Measurements from ENCODE around the gene LACTB. TPM values are rescaled to one million over a fixed set of nuclear protein-coding genes. Genes with fewer than 3 reads are reported as not detected.

The LACTB gene
- total RNA-seq, 4 donors from 2014 or later: 15.6 to 20.8 (median 17.3) TPM

- no peak overlapping the region for H3K4me3 ChIP-seq
- no peak for ATAC-seq
- WGBS, 2 donors (ENCODE audit: low coverage in 1 of 2): 69 to 88% methylated on average over 2 of the region's 2 CpGs
- no peaks in the 10 kb centered on the region for H3K9me3 ChIP-seq
- no peaks in the 10 kb centered on the region for H3K27me3 ChIP-seq
- no peak overlapping the region for H3K27ac ChIP-seq
- peaks cover 4 to 22% (median 5%) of the 10 kb centered on the region in 3 donors for H3K4me1 ChIP-seq
- TF ChIP-seq POLR2AphosphoS5 (IDR thresholded peaks at IDR 0.05) (no peak), CTCF (IDR thresholded peaks at IDR 0.05) (no peak), EP300 (IDR thresholded peaks at IDR 0.05) (no peak), POLR2A (IDR thresholded peaks at IDR 0.05) (no peak)
- peaks cover 0 to 14% of the 10 kb centered on the region in 2 donors for H3K36me3 ChIP-seq
These were observed 15.1 kb downstream of the LACTB start for GRCh38 chr15:63136742-63137141.

- Histone ChIP-seq H3K4me1 (no peaks in the 10 kb centered on the region), H3K27ac (no peak overlapping the region), H3K9me3 (no peaks in the 10 kb centered on the region), H3K27me3 (no peaks in the 10 kb centered on the region), H3K4me3 (no peak overlapping the region), H3K36me3 (peaks cover 0 to 27% of the 10 kb centered on the region in 2 donors)
- ATAC-seq: no peak
- TF ChIP-seq EP300 (IDR thresholded peaks at IDR 0.05) (no peak), CTCF (IDR thresholded peaks at IDR 0.05) (no peak), POLR2AphosphoS5 (IDR thresholded peaks at IDR 0.05) (no peak), POLR2A (IDR thresholded peaks at IDR 0.05) (no peak)
- WGBS, 2 donors (ENCODE audit: low coverage in 1 of 2): 89 to 90% methylated on average over 2 of the region's 2 CpGs
These were observed 19.3 kb downstream of the LACTB start for GRCh38 chr15:63140936-63141335.

- Histone ChIP-seq H3K27ac (no peak overlapping the region), H3K36me3 (peaks cover 0 to 69% of the 10 kb centered on the region in 2 donors), H3K4me1 (peaks cover 0 to 3% (median 0%) of the 10 kb centered on the region in 3 donors), H3K4me3 (no peak overlapping the region), H3K9me3 (no peaks in the 10 kb centered on the region), H3K27me3 (no peaks in the 10 kb centered on the region)
- no peak for ATAC-seq
- TF ChIP-seq EP300 (IDR thresholded peaks at IDR 0.05) (no peak), POLR2A (IDR thresholded peaks at IDR 0.05) (no peak), CTCF (IDR thresholded peaks at IDR 0.05) (no peak), POLR2AphosphoS5 (IDR thresholded peaks at IDR 0.05) (no peak)
- 60% methylated on average over 1 of the region's 2 CpGs; no CpG with 5 or more reads in 1 of the 2 donors for WGBS, 2 donors (ENCODE audit: low coverage in 1 of 2)
These were observed 23.8 kb downstream of the LACTB start for GRCh38 chr15:63145426-63145825.

- Histone ChIP-seq H3K36me3 (peaks cover 0 to 69% of the 10 kb centered on the region in 2 donors), H3K9me3 (no peaks in the 10 kb centered on the region), H3K27me3 (no peaks in the 10 kb centered on the region), H3K27ac (no peak overlapping the region), H3K4me3 (no peak overlapping the region), H3K4me1 (peaks cover 0 to 4% (median 0%) of the 10 kb centered on the region in 3 donors)
- TF ChIP-seq POLR2A (IDR thresholded peaks at IDR 0.05) (no peak), EP300 (IDR thresholded peaks at IDR 0.05) (no peak), CTCF (IDR thresholded peaks at IDR 0.05) (no peak), POLR2AphosphoS5 (IDR thresholded peaks at IDR 0.05) (no peak)
- 84 to 86% methylated on average over 1 to 3 of the region's 3 CpGs for WGBS, 2 donors (ENCODE audit: low coverage in 1 of 2)
- ATAC-seq: no peak
These were observed 25.0 kb downstream of the LACTB start for GRCh38 chr15:63146684-63147083.

- ATAC-seq: no peak
- H3K36me3 ChIP-seq: peaks cover 0 to 87% of the 10 kb centered on the region in 2 donors
- no peak overlapping the region for H3K27ac ChIP-seq
- H3K9me3 ChIP-seq: no peaks in the 10 kb centered on the region
- no peak overlapping the region for H3K4me3 ChIP-seq
- H3K27me3 ChIP-seq: no peaks in the 10 kb centered on the region
- TF ChIP-seq POLR2A (IDR thresholded peaks at IDR 0.05): no peak
- no peak for TF ChIP-seq CTCF (IDR thresholded peaks at IDR 0.05)
- TF ChIP-seq EP300 (IDR thresholded peaks at IDR 0.05): no peak
- no peak for TF ChIP-seq POLR2AphosphoS5 (IDR thresholded peaks at IDR 0.05)
- H3K4me1 ChIP-seq: peaks cover 0 to 30% (median 0%) of the 10 kb centered on the region in 3 donors
- WGBS, 2 donors (ENCODE audit: low coverage in 1 of 2): 100% methylated on average over 1 of the region's 1 CpG; no CpG with 5 or more reads in 1 of the 2 donors
These were observed 30.0 kb downstream of the LACTB start for GRCh38 chr15:63151665-63152064.

Measured in gastroesophageal sphincter (tissue), 4 donors.